SK-N-SH treated with all-trans-retinoic acid at 6 μM for 48 hours (cell line): Measurements from ENCODE around the gene GMCL1.

Source experiments
- ATAC-seq: fragments of 200-7000 bp; cut with Tn5 transposase; 3 replicates; pipeline ENCODE4 v1.9.1; 2020; ENCODE audit warnings: mild to moderate bottlenecking, moderate library complexity
- ARNTL ChIP-seq: fragments of 450-650 bp; formaldehyde crosslinking; IDR thresholded peaks from 2 replicates; pipeline ENCODE4 v1.5.0; 2020; ENCODE audit warnings: low read depth, mild to moderate bottlenecking, moderate library complexity, borderline replicate concordance
- BACH2 ChIP-seq: fragments of 250-450 bp; sonication (Bioruptor Pico); IDR thresholded peaks from 2 replicates; pipeline ENCODE4 v1.9.0; 2021; ENCODE audit warnings: mild to moderate bottlenecking, borderline replicate concordance
- ESRRG ChIP-seq: fragments of 250-450 bp; sonication (Bioruptor Pico); IDR thresholded peaks from 2 replicates; pipeline ENCODE4 v1.6.1; 2021; ENCODE audit warnings: mild to moderate bottlenecking
- GLIS3 ChIP-seq: fragments of 250-450 bp; sonication (Bioruptor Pico); IDR thresholded peaks from 2 replicates; pipeline ENCODE4 v1.5.0; 2020; ENCODE audit warnings: mild to moderate bottlenecking, moderate library complexity
- ISL1 ChIP-seq: fragments of 250-450 bp; sonication (Bioruptor Pico); IDR thresholded peaks from 2 replicates; pipeline ENCODE4 v2.1.2; 2022; ENCODE audit warnings: mild to moderate bottlenecking, moderate library complexity
- OSR1 ChIP-seq: fragments of 250-450 bp; sonication (Bioruptor Pico); IDR thresholded peaks from 2 replicates; pipeline ENCODE4 v1.8.0; 2022; ENCODE audit warnings: moderate library complexity, mild to moderate bottlenecking, inconsistent platforms
- PPARA ChIP-seq: fragments of 250-450 bp; sonication (Bioruptor Pico); IDR thresholded peaks from 2 replicates; pipeline ENCODE4 v1.5.0; 2020; ENCODE audit warnings: mild to moderate bottlenecking, borderline replicate concordance
- TCF4 ChIP-seq: fragments of 250-450 bp; sonication (Bioruptor Pico); IDR thresholded peaks from 2 replicates; pipeline ENCODE4 v1.8.0; 2021; ENCODE audit warnings: mild to moderate bottlenecking, moderate library complexity, borderline replicate concordance
- TOX ChIP-seq: fragments of 250-450 bp; sonication (Bioruptor Pico); IDR thresholded peaks from 2 replicates; pipeline ENCODE4 v1.8.0; 2021; ENCODE audit warnings: mild to moderate bottlenecking, moderate library complexity, borderline replicate concordance
- ZNF565 ChIP-seq: fragments of 450-650 bp; formaldehyde crosslinking; conservative IDR thresholded peaks from 2 replicates; pipeline ENCODE4 v1.5.0; 2020; ENCODE audit warnings: low read depth, mild to moderate bottlenecking, moderate library complexity
- ZNF70 ChIP-seq: fragments of 450-650 bp; formaldehyde crosslinking; IDR thresholded peaks from 2 replicates; pipeline ENCODE4 v1.5.0; 2020; ENCODE audit warnings: mild to moderate bottlenecking, moderate library complexity
- ZNF8 ChIP-seq: fragments of 450-650 bp; formaldehyde crosslinking; IDR thresholded peaks from 2 replicates; pipeline ENCODE4 v1.5.0; 2020; ENCODE audit warnings: mild to moderate bottlenecking, moderate library complexity
- TF ChIP-seq, protein P1 (sequence below): fragments of 250-450 bp; sonication (Bioruptor Pico); IDR thresholded peaks from 2 replicates; pipeline ENCODE4 v1.8.0; 2021; ENCODE audit warnings: low read depth, mild to moderate bottlenecking, moderate library complexity, borderline replicate concordance
- TF ChIP-seq, protein P2 (sequence below): fragments of 250-450 bp; sonication (Bioruptor Pico); IDR thresholded peaks from 2 replicates; pipeline ENCODE4 v1.8.0; 2020; ENCODE audit warnings: mild to moderate bottlenecking, moderate library complexity, borderline replicate concordance
- TF ChIP-seq, protein P3 (sequence below): fragments of 250-450 bp; sonication (Bioruptor Pico); IDR thresholded peaks from 2 replicates; pipeline ENCODE4 v1.5.0; 2020; ENCODE audit warnings: mild to moderate bottlenecking, moderate library complexity
- TF ChIP-seq, protein P4 (sequence below): fragments of 250-450 bp; sonication (Bioruptor Pico); IDR thresholded peaks from 2 replicates; pipeline ENCODE4 v1.5.1; 2021; ENCODE audit warnings: mild to moderate bottlenecking, moderate library complexity
- TF ChIP-seq, protein P5 (sequence below): fragments of 250-450 bp; sonication (Bioruptor Pico); IDR thresholded peaks from 2 replicates; pipeline ENCODE4 v1.5.1; 2020; ENCODE audit warnings: low read depth, mild to moderate bottlenecking, moderate library complexity

The GMCL1 gene

DNA sequence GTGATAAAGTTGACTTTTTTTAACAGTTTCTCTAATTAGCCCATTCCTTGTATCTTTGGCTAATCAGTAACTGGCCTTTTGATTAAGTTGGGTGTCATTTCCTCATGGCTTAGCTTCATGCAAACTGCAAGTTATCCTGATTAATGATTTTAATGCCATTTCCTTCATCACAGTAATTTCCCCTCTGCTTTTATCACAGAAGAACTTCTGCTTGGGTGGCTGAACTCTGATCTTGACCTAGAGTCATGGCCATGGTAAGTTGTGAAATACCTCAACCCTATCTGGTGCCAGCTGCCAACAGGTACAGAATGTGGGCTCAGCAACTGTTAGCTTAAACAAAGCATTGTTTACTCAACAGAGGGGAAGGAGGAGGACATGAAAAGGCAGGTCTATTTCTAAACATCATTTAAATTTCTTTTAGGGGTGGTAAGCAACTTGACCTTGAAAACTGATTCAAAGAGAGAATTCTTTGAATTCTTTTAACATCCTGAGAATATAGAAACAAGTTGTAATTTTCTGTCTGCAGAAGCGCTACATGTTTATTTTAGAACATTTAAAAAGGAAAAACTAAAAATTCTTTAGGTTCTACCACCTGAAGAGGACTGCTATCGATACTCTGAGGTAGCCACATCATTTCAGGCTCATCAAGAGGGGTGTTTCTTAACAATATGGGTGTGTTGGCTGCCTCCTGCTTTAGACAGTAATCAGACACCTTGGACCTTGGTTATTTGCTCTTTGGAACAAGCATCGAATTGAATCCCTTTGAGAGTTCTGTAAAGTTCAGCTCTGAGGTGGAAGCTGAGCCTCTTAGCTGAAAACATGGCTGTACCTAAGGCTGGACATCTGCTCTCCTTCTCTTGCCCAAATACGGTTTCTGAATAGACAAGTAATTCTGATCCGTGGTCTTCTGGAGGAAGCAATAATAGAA lies 47.9 kb upstream of the GMCL1 start:
- TF ChIP-seq ZNF70 (CRISPR knock-in tag) (no peak), PPARA (no peak)
- TF ChIP-seq, protein P1, sequence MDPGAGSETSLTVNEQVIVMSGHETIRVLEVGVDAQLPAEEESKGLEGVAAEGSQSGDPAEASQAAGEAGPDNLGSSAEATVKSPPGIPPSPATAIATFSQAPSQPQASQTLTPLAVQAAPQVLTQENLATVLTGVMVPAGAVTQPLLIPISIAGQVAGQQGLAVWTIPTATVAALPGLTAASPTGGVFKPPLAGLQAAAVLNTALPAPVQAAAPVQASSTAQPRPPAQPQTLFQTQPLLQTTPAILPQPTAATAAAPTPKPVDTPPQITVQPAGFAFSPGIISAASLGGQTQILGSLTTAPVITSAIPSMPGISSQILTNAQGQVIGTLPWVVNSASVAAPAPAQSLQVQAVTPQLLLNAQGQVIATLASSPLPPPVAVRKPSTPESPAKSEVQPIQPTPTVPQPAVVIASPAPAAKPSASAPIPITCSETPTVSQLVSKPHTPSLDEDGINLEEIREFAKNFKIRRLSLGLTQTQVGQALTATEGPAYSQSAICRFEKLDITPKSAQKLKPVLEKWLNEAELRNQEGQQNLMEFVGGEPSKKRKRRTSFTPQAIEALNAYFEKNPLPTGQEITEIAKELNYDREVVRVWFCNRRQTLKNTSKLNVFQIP (CRISPR knock-in tag), result no peak
- no peak for ATAC-seq

DNA sequence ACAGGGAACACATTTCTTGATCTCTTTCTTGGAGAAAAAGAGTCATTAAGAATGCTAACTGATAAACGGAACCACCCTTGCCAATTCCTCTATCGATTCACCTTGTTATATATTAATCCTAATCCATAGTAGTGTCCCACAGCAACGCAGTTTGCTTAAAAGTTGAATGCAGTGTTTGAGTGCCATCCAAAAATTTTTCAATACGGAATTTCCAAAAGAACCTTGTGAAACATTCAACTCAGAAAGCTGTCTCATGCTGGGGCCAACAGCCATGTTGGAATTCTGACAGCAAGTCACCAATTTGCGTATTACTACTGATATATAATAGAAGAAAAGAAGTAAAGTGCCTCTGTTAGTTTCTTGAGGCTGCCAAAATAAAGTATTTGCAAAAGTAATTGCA lies 45.2 kb upstream of the GMCL1 start:
- ATAC-seq, result no peak
- TF ChIP-seq ISL1 (CRISPR knock-in tag) (no peak), ZNF8 (CRISPR knock-in tag) (no peak)

DNA sequence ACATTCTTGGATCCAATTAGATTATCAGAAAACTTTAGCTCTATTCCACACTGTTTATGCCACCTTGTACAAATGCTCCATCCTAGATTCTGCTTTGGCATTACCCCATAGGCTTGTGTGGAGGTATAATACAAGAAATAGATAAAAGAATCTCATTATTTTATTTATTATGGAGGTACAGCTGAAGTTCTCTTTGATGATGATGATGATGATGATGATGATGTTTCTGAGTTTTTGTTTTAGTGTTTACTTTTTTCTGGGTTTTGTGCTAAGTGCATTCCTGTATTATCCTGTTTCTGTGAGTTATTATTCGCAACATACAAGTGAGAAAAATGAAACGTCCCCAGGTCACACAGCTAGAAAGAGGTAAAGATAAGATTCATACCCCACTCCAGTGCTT lies 44.1 kb upstream of the GMCL1 start:
- TF ChIP-seq, protein P1 (CRISPR knock-in tag), result no peak
- TF ChIP-seq TCF4 (CRISPR knock-in tag), result no peak
- TF ChIP-seq, protein P2, sequence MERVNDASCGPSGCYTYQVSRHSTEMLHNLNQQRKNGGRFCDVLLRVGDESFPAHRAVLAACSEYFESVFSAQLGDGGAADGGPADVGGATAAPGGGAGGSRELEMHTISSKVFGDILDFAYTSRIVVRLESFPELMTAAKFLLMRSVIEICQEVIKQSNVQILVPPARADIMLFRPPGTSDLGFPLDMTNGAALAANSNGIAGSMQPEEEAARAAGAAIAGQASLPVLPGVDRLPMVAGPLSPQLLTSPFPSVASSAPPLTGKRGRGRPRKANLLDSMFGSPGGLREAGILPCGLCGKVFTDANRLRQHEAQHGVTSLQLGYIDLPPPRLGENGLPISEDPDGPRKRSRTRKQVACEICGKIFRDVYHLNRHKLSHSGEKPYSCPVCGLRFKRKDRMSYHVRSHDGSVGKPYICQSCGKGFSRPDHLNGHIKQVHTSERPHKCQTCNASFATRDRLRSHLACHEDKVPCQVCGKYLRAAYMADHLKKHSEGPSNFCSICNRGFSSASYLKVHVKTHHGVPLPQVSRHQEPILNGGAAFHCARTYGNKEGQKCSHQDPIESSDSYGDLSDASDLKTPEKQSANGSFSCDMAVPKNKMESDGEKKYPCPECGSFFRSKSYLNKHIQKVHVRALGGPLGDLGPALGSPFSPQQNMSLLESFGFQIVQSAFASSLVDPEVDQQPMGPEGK (CRISPR knock-in tag), result no peak
- no peak for TF ChIP-seq GLIS3 (CRISPR knock-in tag)
- TF ChIP-seq, protein P3, sequence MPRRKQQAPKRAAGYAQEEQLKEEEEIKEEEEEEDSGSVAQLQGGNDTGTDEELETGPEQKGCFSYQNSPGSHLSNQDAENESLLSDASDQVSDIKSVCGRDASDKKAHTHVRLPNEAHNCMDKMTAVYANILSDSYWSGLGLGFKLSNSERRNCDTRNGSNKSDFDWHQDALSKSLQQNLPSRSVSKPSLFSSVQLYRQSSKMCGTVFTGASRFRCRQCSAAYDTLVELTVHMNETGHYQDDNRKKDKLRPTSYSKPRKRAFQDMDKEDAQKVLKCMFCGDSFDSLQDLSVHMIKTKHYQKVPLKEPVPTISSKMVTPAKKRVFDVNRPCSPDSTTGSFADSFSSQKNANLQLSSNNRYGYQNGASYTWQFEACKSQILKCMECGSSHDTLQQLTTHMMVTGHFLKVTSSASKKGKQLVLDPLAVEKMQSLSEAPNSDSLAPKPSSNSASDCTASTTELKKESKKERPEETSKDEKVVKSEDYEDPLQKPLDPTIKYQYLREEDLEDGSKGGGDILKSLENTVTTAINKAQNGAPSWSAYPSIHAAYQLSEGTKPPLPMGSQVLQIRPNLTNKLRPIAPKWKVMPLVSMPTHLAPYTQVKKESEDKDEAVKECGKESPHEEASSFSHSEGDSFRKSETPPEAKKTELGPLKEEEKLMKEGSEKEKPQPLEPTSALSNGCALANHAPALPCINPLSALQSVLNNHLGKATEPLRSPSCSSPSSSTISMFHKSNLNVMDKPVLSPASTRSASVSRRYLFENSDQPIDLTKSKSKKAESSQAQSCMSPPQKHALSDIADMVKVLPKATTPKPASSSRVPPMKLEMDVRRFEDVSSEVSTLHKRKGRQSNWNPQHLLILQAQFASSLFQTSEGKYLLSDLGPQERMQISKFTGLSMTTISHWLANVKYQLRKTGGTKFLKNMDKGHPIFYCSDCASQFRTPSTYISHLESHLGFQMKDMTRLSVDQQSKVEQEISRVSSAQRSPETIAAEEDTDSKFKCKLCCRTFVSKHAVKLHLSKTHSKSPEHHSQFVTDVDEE (CRISPR knock-in tag), result no peak
- TF ChIP-seq ZNF565 (CRISPR knock-in tag), result no peak
- TF ChIP-seq BACH2 (CRISPR knock-in tag), result no peak
- no peak for TF ChIP-seq ESRRG
- no peak for TF ChIP-seq PPARA
- TF ChIP-seq ARNTL (CRISPR knock-in tag), result no peak
- TF ChIP-seq, protein P4, sequence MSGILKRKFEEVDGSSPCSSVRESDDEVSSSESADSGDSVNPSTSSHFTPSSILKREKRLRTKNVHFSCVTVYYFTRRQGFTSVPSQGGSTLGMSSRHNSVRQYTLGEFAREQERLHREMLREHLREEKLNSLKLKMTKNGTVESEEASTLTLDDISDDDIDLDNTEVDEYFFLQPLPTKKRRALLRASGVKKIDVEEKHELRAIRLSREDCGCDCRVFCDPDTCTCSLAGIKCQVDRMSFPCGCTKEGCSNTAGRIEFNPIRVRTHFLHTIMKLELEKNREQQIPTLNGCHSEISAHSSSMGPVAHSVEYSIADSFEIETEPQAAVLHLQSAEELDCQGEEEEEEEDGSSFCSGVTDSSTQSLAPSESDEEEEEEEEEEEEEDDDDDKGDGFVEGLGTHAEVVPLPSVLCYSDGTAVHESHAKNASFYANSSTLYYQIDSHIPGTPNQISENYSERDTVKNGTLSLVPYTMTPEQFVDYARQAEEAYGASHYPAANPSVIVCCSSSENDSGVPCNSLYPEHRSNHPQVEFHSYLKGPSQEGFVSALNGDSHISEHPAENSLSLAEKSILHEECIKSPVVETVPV (CRISPR knock-in tag), result no peak
- TF ChIP-seq OSR1 (CRISPR knock-in tag), result no peak
- no peak for TF ChIP-seq TOX (CRISPR knock-in tag)
- TF ChIP-seq ISL1 (CRISPR knock-in tag), result no peak
- TF ChIP-seq, protein P5, sequence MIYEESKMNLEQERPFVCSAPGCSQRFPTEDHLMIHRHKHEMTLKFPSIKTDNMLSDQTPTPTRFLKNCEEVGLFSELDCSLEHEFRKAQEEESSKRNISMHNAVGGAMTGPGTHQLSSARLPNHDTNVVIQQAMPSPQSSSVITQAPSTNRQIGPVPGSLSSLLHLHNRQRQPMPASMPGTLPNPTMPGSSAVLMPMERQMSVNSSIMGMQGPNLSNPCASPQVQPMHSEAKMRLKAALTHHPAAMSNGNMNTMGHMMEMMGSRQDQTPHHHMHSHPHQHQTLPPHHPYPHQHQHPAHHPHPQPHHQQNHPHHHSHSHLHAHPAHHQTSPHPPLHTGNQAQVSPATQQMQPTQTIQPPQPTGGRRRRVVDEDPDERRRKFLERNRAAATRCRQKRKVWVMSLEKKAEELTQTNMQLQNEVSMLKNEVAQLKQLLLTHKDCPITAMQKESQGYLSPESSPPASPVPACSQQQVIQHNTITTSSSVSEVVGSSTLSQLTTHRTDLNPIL (CRISPR knock-in tag), result no peak
- no peak for ATAC-seq
